OCI-LY1 (cell line): ENCODE data around the gene DPP7.

Experiments used
- H2AFZ ChIP-seq: fragments of 200-600 bp; sonication (generic), shearing (Covaris generic); 2 replicates; pipeline ENCODE4 v1.6.0; 2014; ENCODE audit warnings: antibody characterized with exemption, mild to moderate bottlenecking, low read length
- H3F3A ChIP-seq: fragments of 200-600 bp; sonication (generic), shearing (Covaris generic); 2 replicates; pipeline ENCODE4 v1.6.0; 2014; ENCODE audit warnings: mild to moderate bottlenecking, antibody characterized with exemption, low read length, moderate library complexity; ENCODE audit not compliant: insufficient read depth
- H3K27ac ChIP-seq: fragments of 200-600 bp; sonication (generic); 2 replicates; pipeline ENCODE4 v1.5.1; 2014; ENCODE audit warnings: low read length, mixed run types, mild to moderate bottlenecking, low read depth; ENCODE audit not compliant: poor library complexity, severe bottlenecking
- H3K27me3 ChIP-seq: fragments of 200-600 bp; sonication (generic); 2 replicates; pipeline ENCODE4 v1.6.0; 2014; ENCODE audit warnings: antibody characterized with exemption, mild to moderate bottlenecking, low read length, moderate library complexity; ENCODE audit not compliant: insufficient read depth
- H3K36me3 ChIP-seq: fragments of 200-600 bp; sonication (generic); 2 replicates; pipeline ENCODE4 v1.6.1; 2014; ENCODE audit warnings: mild to moderate bottlenecking, antibody characterized with exemption, low read length, moderate library complexity, mixed read lengths; ENCODE audit not compliant: insufficient read depth
- H3K4me1 ChIP-seq: fragments of 200-600 bp; sonication (generic); 2 replicates; pipeline ENCODE4 v1.5.1; 2014; ENCODE audit warnings: mild to moderate bottlenecking, low read length, moderate library complexity; ENCODE audit not compliant: insufficient read depth, severe bottlenecking
- H3K4me2 ChIP-seq: fragments of 200-600 bp; sonication (generic), shearing (Covaris generic); 2 replicates; pipeline ENCODE4 v1.6.1; 2014; ENCODE audit warnings: low read length
- H3K4me3 ChIP-seq: fragments of 200-600 bp; sonication (generic); 2 replicates; pipeline ENCODE4 v1.5.1; 2014; ENCODE audit warnings: low read length, low read depth, mild to moderate bottlenecking, mixed read lengths; ENCODE audit not compliant: poor library complexity, severe bottlenecking
- H3K79me2 ChIP-seq: fragments of 200-600 bp; shearing (Covaris generic); 2 replicates; pipeline ENCODE4 v1.6.1; 2016; ENCODE audit warnings: mixed run types, low read length, mixed read lengths; ENCODE audit not compliant: insufficient read depth
- H3K9ac ChIP-seq: fragments of 200-600 bp; sonication (generic), shearing (Covaris generic); 2 replicates; pipeline ENCODE4 v1.6.1; 2014; ENCODE audit warnings: mild to moderate bottlenecking, low read length, mixed read lengths
- H3K9me2 ChIP-seq: fragments of 200-600 bp; sonication (generic), shearing (Covaris generic); 2 replicates; pipeline ENCODE4 v1.6.1; 2014; ENCODE audit warnings: low read depth, mild to moderate bottlenecking, low read length, mixed read lengths
- H3K9me3 ChIP-seq: fragments of 200-600 bp; shearing (Covaris generic); 2 replicates; pipeline ENCODE4 v1.6.1; 2014; ENCODE audit warnings: low read length, mixed read lengths
- H4K20me1 ChIP-seq: fragments of 200-600 bp; sonication (generic), shearing (Covaris generic); 2 replicates; pipeline ENCODE4 v1.6.0; 2016; ENCODE audit warnings: mild to moderate bottlenecking, low read length; ENCODE audit not compliant: insufficient read depth
- CTCF ChIP-seq: fragments of 200-600 bp; sonication (generic), shearing (Covaris generic); IDR thresholded peaks from 2 replicates; pipeline ENCODE4 v1.5.1; 2017; ENCODE audit warnings: mild to moderate bottlenecking, antibody characterized with exemption, low read length, moderate library complexity, mixed read lengths
- EZH2 ChIP-seq: fragments of 200-600 bp; sonication (generic), shearing (Covaris generic); IDR thresholded peaks from 2 replicates; pipeline ENCODE4 v1.8.0; 2017; ENCODE audit warnings: borderline replicate concordance, mixed run types, mild to moderate bottlenecking, antibody characterized with exemption, low read length, moderate library complexity, mixed read lengths

DPP7 gene

GRCh38 chr9:137086531-137087408, 27.8 kb downstream of the DPP7 start, which contains the start of gene MAN1B1:
TSS of gene MAN1B1 (plus strand) at chr9:137086985. CDS start at chr9:137087000, 15 bp downstream.
- Histone ChIP-seq H3K27me3 (no peaks in the 10 kb centered on the region; the same call in 1 of the 2 replicates), H3K9me3 (no peaks in the 10 kb centered on the region), H3K4me1 (peaks cover 34% of the 10 kb centered on the region), H3K79me2 (no peaks in the 10 kb centered on the region), H3F3A (no peaks in the 10 kb centered on the region), H4K20me1 (no peaks in the 10 kb centered on the region), H3K4me2 (peak within 1 kb of the TSS; percentile 89), H3K4me3 (peak within 1 kb of the TSS; percentile 79), H3K9me2 (no peaks in the 10 kb centered on the region), H3K9ac (peak within 1 kb of the TSS; percentile 86), H3K27ac (peak within 1 kb of the TSS; percentile 81), H2AFZ (0 out of 2 replicates have a peak within 1 kb of the TSS, but pooled peaks have one; percentile 8), H3K36me3 (peaks cover 18% of the 10 kb centered on the region)
- TF ChIP-seq CTCF (no peak), EZH2 (no peak)

GRCh38 chr9:137085920-137086530, 28.5 kb downstream of the DPP7 start:
- no peaks in the 10 kb centered on the region for H3K9me2 ChIP-seq
- H4K20me1 ChIP-seq: no peaks in the 10 kb centered on the region
- peaks cover 34% of the 10 kb centered on the region for H3K4me1 ChIP-seq
- H3K27ac ChIP-seq: peak overlapping the region; percentile 81
- TF ChIP-seq CTCF: no peak
- TF ChIP-seq EZH2: no peak
- H3K36me3 ChIP-seq: peaks cover 21% of the 10 kb centered on the region
- no peaks in the 10 kb centered on the region; the same call in 1 of the 2 replicates for H3K27me3 ChIP-seq
- no peaks in the 10 kb centered on the region for H3K9me3 ChIP-seq
- peak overlapping the region; percentile 70 for H3K4me3 ChIP-seq
- no peaks in the 10 kb centered on the region for H3K79me2 ChIP-seq
- peak overlapping the region; percentile 86 for H3K9ac ChIP-seq
- no peaks in the 10 kb centered on the region for H3F3A ChIP-seq
- H2AFZ ChIP-seq: no peak overlapping the region
- peak overlapping the region; percentile 89 for H3K4me2 ChIP-seq

GRCh38 chr9:137084526-137084925, 30.0 kb downstream of the DPP7 start:
- Histone ChIP-seq H3K4me3 (no peak overlapping the region), H3K36me3 (peaks cover 32% of the 10 kb centered on the region), H3K4me2 (no peak overlapping the region), H4K20me1 (no peaks in the 10 kb centered on the region), H2AFZ (no peak overlapping the region), H3K9me3 (no peaks in the 10 kb centered on the region), H3K27me3 (no peaks in the 10 kb centered on the region; the same call in 1 of the 2 replicates), H3K9me2 (no peaks in the 10 kb centered on the region), H3F3A (no peaks in the 10 kb centered on the region), H3K27ac (no peak overlapping the region), H3K79me2 (no peaks in the 10 kb centered on the region), H3K9ac (no peak overlapping the region), H3K4me1 (peaks cover 34% of the 10 kb centered on the region)
- TF ChIP-seq CTCF: no peak
- no peak for TF ChIP-seq EZH2
